GM12878 (cell line): ENCODE results near the gene AIP. TPM values are rescaled to one million over a fixed set of nuclear protein-coding genes. Genes with fewer than 3 reads are reported as not detected.

Experiments
- ATAC-seq: fragments of 200-7000 bp; cut with Tn5 transposase; 3 replicates; pipeline ENCODE4 v1.9.1; 2020; ENCODE audit warnings: mild to moderate bottlenecking, moderate library complexity
- BruUV-seq: library from RNA; stranded (reverse); fragments of 400-500 nt; replicated peaks from 2 replicates; lab custom pipeline; 2021; lab: Mats Ljungman, UMichigan
- CTCF ChIA-PET: fragments of 300-600 bp; sonication (Branson Sonifier 250); formaldehyde crosslinking; extraction: SDS; loops from one replicate; lab custom pipeline; 2021; ENCODE audit warnings: inconsistent platforms; lab: Yijun Ruan, JAX
- POLR2A ChIA-PET: fragments of 350-600 bp; formaldehyde crosslinking; extraction: SDS; loops from one replicate; lab custom pipeline; 2021; ENCODE audit warnings: inconsistent platforms; lab: Charles Lee
- RAD21 ChIA-PET: fragments of 300-600 bp; sonication (Branson Sonifier 250); formaldehyde crosslinking; loops from one replicate; lab custom pipeline; 2023; ENCODE audit warnings: antibody characterized with exemption; ENCODE audit not compliant: unreplicated experiment; lab: Charles Lee
- SMC1A ChIA-PET: fragments of 300-600 bp; sonication (Branson Sonifier 250); formaldehyde crosslinking; loops from one replicate; lab custom pipeline; 2023; ENCODE audit not compliant: unreplicated experiment, uncharacterized antibody; lab: Charles Lee
- DNase-seq: peaks from one replicate; pipeline ENCODE4 v3.0.0-alpha.2; 2011; ENCODE audit warnings: low read depth, low spot score
- FAIRE-seq: peaks from 3 replicates; lab custom pipeline; 2011; peaks lifted over from hg19 to GRCh38; lab: Jason Lieb, UNC
- H2AFZ ChIP-seq: 2 replicates; pipeline ENCODE4 v1.6.0; 2011; ENCODE audit warnings: low read depth, low read length, control low read depth; ENCODE audit not compliant: control insufficient read depth
- H3K27ac ChIP-seq: 2 replicates; pipeline ENCODE4 v1.5.1; 2011; ENCODE audit warnings: control low read depth; ENCODE audit not compliant: control insufficient read depth, insufficient read depth
- H3K27me3 ChIP-seq, 2 experiments: replicated peaks in 1 of 2; 2 replicates each; pipeline versions ENCODE4 v1.6.0 to v1.6.1; 2011; ENCODE audit warnings: low read length in 1 of 2; ENCODE audit not compliant: control insufficient read depth in 2 of 2, insufficient read depth in 2 of 2
- H3K36me3 ChIP-seq, 2 experiments: 2 replicates each; pipeline ENCODE4 v1.5.1; 2011; ENCODE audit warnings: low read length in 1 of 2; ENCODE audit not compliant: control insufficient read depth in 2 of 2, insufficient read depth in 2 of 2
- H3K4me1 ChIP-seq: 2 replicates; pipeline ENCODE4 v1.6.1; 2011; ENCODE audit warnings: mild to moderate bottlenecking, low read length, moderate library complexity, mixed read lengths; ENCODE audit not compliant: control insufficient read depth, insufficient read depth
- H3K4me2 ChIP-seq: 2 replicates; pipeline ENCODE4 v1.6.0; 2011; ENCODE audit warnings: control low read depth; ENCODE audit not compliant: control insufficient read depth, insufficient read depth
- H3K4me3 ChIP-seq: fragments of 200-600 bp; sonication (generic); 2 replicates; pipeline ENCODE4 v1.5.1; 2016
- H3K79me2 ChIP-seq: 2 replicates; pipeline ENCODE4 v1.6.0; 2011; ENCODE audit warnings: low read length; ENCODE audit not compliant: control insufficient read depth, insufficient read depth
- H3K9ac ChIP-seq: 2 replicates; pipeline ENCODE4 v1.8.0; 2011; ENCODE audit warnings: low read length, control low read depth, mixed read lengths; ENCODE audit not compliant: control insufficient read depth, insufficient read depth
- H3K9me3 ChIP-seq: replicated peaks from 3 replicates; pipeline ENCODE4 v1.5.1; 2011; ENCODE audit warnings: mild to moderate bottlenecking, low read length; ENCODE audit not compliant: control insufficient read depth, insufficient read depth
- H4K20me1 ChIP-seq: 2 replicates; pipeline ENCODE4 v1.6.0; 2011; ENCODE audit not compliant: control insufficient read depth, insufficient read depth
- CREB1 ChIP-seq: IDR thresholded peaks from 2 replicates; pipeline ENCODE4 v1.6.1; 2012; ENCODE audit warnings: low read depth, mild to moderate bottlenecking, inconsistent platforms
- GABPA ChIP-seq: IDR thresholded peaks from 2 replicates; pipeline ENCODE4 v1.6.1; 2014; ENCODE audit warnings: antibody characterized with exemption, low read depth, mild to moderate bottlenecking, inconsistent platforms
- KLF5 ChIP-seq: fragments of 450-650 bp; IDR thresholded peaks from 2 replicates; pipeline ENCODE4 v1.6.1; 2014; ENCODE audit warnings: mild to moderate bottlenecking; ENCODE audit not compliant: partially characterized antibody
- PBX3 ChIP-seq: IDR thresholded peaks from 2 replicates; pipeline ENCODE4 v1.6.1; 2011; ENCODE audit warnings: mild to moderate bottlenecking, low read depth, low read length, moderate library complexity; ENCODE audit not compliant: insufficient replicate concordance
- POLR2A ChIP-seq: IDR thresholded peaks from 2 replicates; pipeline ENCODE4 v1.6.1; 2011; ENCODE audit warnings: low read depth, mild to moderate bottlenecking, low read length
- SMAD1 ChIP-seq: fragments of 450-650 bp; IDR thresholded peaks from 2 replicates; pipeline ENCODE4 v1.6.1; 2018; ENCODE audit warnings: mild to moderate bottlenecking, low read depth; ENCODE audit not compliant: partially characterized antibody
- STAT1 ChIP-seq: fragments of 450-650 bp; conservative IDR thresholded peaks from 2 replicates; pipeline ENCODE4 v1.6.1; 2014; ENCODE audit warnings: antibody characterized with exemption, mild to moderate bottlenecking
- STAT3 ChIP-seq: IDR thresholded peaks from 2 replicates; pipeline ENCODE4 v1.6.1; 2011; ENCODE audit warnings: low read depth, low read length, improper control_type of control experiment
- ZNF592 ChIP-seq: fragments of 450-650 bp; IDR thresholded peaks from 2 replicates; pipeline ENCODE4 v1.6.1; 2017; ENCODE audit warnings: mild to moderate bottlenecking, moderate library complexity
- WGBS: methylation state at CpG from one replicate; pipeline ENCODE4 v1.1.6; 2016; ENCODE audit warnings: low lambda C conversion rate; ENCODE audit not compliant: insufficient replicate concordance, insufficient coverage; ENCODE audit errors: missing lambda C conversion rate; 5-methylcytosine and 5-hydroxymethylcytosine counted together
- in situ Hi-C: fragments of 300-500 bp; cut with MboI; formaldehyde crosslinking; loops from 9 replicates; pipeline ENCODE4 v1.14.3; 2018; ENCODE audit warnings: mixed read lengths
- intact Hi-C: fragments of 100-400 bp; cut with micrococcal nuclease; formaldehyde crosslinking; loops from one replicate; pipeline ENCODE4 v1.14.2; 2022; ENCODE audit not compliant: unreplicated experiment
- polyA plus RNA-seq, 11 experiments: library from polyadenylated mRNA; depleted of rRNA in 4 of 11; unstranded in 6 of 11; stranded (reverse) in 5 of 11; fragments of >200 nt; fragmentation: Nextera tagmentation in 4 of 11; fragmentation: Illumina TruSeq in 1 of 11; extraction: Ambion mirVana in 4 of 11; extraction: Trizol in 1 of 11; gene quantifications; 1 replicate in 1 of 11; 2 replicates in 10 of 11; pipeline versions ENCODE4 v1.2.1 to v1.2.3, GENCODE V29; 2011 to 2016; ENCODE audit warnings: inconsistent platforms in 2 of 11, missing spikeins in 2 of 11, low read depth in 1 of 11
- total RNA-seq, 4 experiments: library from RNA; depleted of rRNA in 3 of 4; stranded (reverse); fragments of >200 nt in 3 of 4; fragmentation: Illumina TruSeq in 1 of 4; extraction: Trizol in 1 of 4; gene quantifications; 2 replicates each; pipeline versions ENCODE4 v1.2.1 to v1.2.3, GENCODE V29; 2013 to 2021

Gene AIP
- total and polyA plus RNA-seq, 10 of the 15 experiments (the other 5 are each of a cell fraction or from before 2014, with no cell fraction given), result 12.6 to 164 (median 104) TPM

GRCh38 chr11:67519726-67520125, 36.9 kb downstream of the AIP start:
- Histone ChIP-seq H3K27me3 (no peaks in the 10 kb centered on the region; a peak in 1 of 4 replicates), H2AFZ (no peak overlapping the region), H3K27ac (no peak overlapping the region), H3K4me1 (no peaks in the 10 kb centered on the region), H3K4me2 (no peak overlapping the region), H3K36me3 (no peaks in the 10 kb centered on the region), H3K9me3 (no peaks in the 10 kb centered on the region), H4K20me1 (no peaks in the 10 kb centered on the region), H3K9ac (no peak overlapping the region), H3K79me2 (no peaks in the 10 kb centered on the region), H3K4me3 (no peak overlapping the region)
- RAD21 ChIA-PET, result no interaction called here
- SMC1A ChIA-PET, result no interaction called here
- in situ Hi-C loops, result no loop called here
- CTCF ChIA-PET, result interaction anchor here (1.3 to 1.6 kb wide), 2 partner anchors 140 to 168 kb away, joined by 3 read pairs; no protein-coding TSS in a partner anchor
- ATAC-seq (no peak), FAIRE-seq (no peak), DNase-seq (no peak)
- 83% methylated on average over 28 of the region's 32 CpGs for WGBS
- intact Hi-C loops, result no loop called here
- BruUV-seq, result no TSS peak
- POLR2A ChIA-PET, result no interaction called here
- no peak for TF ChIP-seq PBX3
- no peak for TF ChIP-seq STAT1
- no peak for TF ChIP-seq SMAD1
- no peak for TF ChIP-seq ZNF592
- TF ChIP-seq KLF5, result no peak
- TF ChIP-seq STAT3, result no peak
- TF ChIP-seq CREB1, result no peak
- TF ChIP-seq GABPA, result no peak
- TF ChIP-seq POLR2A, result no peak
